SK-N-MC (cell line): ENCODE measurements around the gene ITPR2.

Experiments
- DNase-seq: peaks from one replicate; pipeline ENCODE4 v3.0.0-alpha.2; 2011; ENCODE audit warnings: low read depth, low spot score
- H3K27ac ChIP-seq: fragments of 200-600 bp; sonication (generic); 2 replicates; pipeline ENCODE4 v1.5.1; 2016; ENCODE audit warnings: mixed run types
- H3K36me3 ChIP-seq: fragments of 200-600 bp; sonication (generic); 2 replicates; pipeline ENCODE4 v1.6.1; 2017; ENCODE audit warnings: antibody characterized with exemption, low read length, mixed read lengths; ENCODE audit not compliant: insufficient read depth
- H3K4me3 ChIP-seq: fragments of 200-600 bp; sonication (generic); 2 replicates; pipeline ENCODE4 v1.5.1; 2016
- H3K9ac ChIP-seq: fragments of 200-600 bp; sonication (generic); 2 replicates; pipeline ENCODE4 v1.8.0; 2017; ENCODE audit warnings: mixed run types, mixed read lengths; ENCODE audit not compliant: insufficient read length
- H3K9me3 ChIP-seq: fragments of 200-600 bp; sonication (generic); 2 replicates; pipeline ENCODE4 v1.6.1; 2017; ENCODE audit warnings: low read depth, mild to moderate bottlenecking, antibody characterized with exemption, low read length, moderate library complexity, mixed read lengths
- EZH2 ChIP-seq: fragments of 200-600 bp; sonication (generic); IDR thresholded peaks from one replicate; pipeline ENCODE4 v1.6.1; 2017; ENCODE audit warnings: antibody characterized with exemption
- FOXP2 ChIP-seq: optimal IDR thresholded peaks from 2 replicates; pipeline ENCODE3; 2011; ENCODE audit warnings: mild to moderate bottlenecking, moderate library complexity; ENCODE audit not compliant: insufficient read depth; ENCODE audit errors: extremely low read length, control extremely low read depth
- POLR2AphosphoS5 ChIP-seq: IDR thresholded peaks from 2 replicates; pipeline ENCODE4 v1.6.1; 2012; ENCODE audit warnings: mild to moderate bottlenecking, low read depth, low read length, borderline replicate concordance

The ITPR2 gene

DNA sequence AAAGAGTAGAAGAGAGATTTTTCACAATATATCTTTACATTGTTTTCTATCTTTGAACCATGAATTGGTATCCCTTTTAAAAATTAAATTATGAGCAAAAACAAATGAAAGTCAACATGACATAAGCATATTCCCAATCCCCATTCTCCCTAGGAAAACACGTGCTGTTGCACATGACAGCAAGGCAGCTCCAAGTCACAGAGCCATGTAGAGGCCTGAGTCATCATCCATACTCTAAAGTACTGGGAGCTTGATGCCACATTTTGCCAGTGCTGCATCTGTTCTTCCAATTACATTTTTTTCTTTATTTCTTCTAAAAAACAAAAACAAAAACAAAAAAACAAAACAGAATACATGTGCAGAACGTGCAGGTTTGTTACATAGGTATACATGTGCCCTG lies 115.2 kb downstream of the ITPR2 start:
- DNase-seq, result no peak
- no peak overlapping the region for H3K9ac ChIP-seq
- H3K4me3 ChIP-seq, result no peak overlapping the region
- H3K27ac ChIP-seq, result no peak overlapping the region
- TF ChIP-seq EZH2 (no peak), POLR2AphosphoS5 (no peak), FOXP2 (no peak)
- H3K9me3 ChIP-seq, result no peaks in the 10 kb centered on the region
- no peaks in the 10 kb centered on the region for H3K36me3 ChIP-seq

DNA sequence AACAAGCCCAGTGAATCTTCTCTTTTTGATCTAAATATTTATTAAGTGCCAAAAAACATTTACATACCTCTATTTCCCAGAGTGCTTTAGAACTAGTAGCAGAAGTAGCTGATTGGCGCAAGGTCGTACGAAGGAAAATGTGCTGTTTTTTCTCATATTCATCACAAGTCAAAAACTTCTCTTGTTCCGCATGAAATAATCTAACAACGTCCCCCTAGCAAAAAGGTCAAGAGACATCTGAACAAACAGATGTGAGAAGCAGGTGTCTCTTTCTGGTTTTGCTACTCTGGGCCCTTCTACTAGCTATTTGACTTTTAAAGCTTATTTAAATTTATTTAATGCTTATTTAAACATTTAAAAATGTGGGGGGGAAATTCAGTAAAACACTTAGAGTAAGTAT lies 117.8 kb downstream of the ITPR2 start:
- no peak overlapping the region for H3K9ac ChIP-seq
- no peak overlapping the region for H3K27ac ChIP-seq
- DNase-seq, result no peak
- no peaks in the 10 kb centered on the region for H3K9me3 ChIP-seq
- H3K36me3 ChIP-seq, result no peaks in the 10 kb centered on the region
- TF ChIP-seq EZH2 (no peak), POLR2AphosphoS5 (no peak), FOXP2 (no peak)
- no peak overlapping the region for H3K4me3 ChIP-seq

DNA sequence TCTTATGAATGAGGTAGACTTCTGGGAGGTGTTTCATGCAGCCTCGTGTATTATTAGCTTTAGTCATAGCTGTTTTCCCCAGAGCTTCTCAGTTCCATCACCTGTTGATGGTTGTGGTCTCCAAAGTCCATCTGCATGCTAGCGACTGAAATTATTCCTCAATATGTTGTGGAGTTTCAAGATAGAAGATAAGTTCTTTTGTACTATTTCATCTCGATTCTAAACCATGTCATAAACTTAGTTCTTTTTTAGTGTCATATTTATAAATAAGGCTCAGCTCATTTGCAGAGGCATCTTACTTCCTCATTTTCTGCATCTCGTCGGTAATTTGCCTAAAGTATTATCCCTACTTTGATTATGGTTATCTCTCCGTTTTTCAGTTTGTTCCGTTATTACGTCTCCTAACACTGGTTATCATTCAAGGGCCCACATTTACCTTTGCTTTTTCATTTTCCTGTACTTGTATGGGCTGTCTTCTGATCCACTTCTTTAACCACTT lies 119.1 kb downstream of the ITPR2 start:
- no peak for TF ChIP-seq FOXP2
- TF ChIP-seq POLR2AphosphoS5, result no peak
- no peak for TF ChIP-seq EZH2
- no peak for DNase-seq
- Histone ChIP-seq H3K27ac (no peak overlapping the region), H3K9ac (no peak overlapping the region), H3K9me3 (no peaks in the 10 kb centered on the region), H3K4me3 (no peak overlapping the region), H3K36me3 (no peaks in the 10 kb centered on the region)

DNA sequence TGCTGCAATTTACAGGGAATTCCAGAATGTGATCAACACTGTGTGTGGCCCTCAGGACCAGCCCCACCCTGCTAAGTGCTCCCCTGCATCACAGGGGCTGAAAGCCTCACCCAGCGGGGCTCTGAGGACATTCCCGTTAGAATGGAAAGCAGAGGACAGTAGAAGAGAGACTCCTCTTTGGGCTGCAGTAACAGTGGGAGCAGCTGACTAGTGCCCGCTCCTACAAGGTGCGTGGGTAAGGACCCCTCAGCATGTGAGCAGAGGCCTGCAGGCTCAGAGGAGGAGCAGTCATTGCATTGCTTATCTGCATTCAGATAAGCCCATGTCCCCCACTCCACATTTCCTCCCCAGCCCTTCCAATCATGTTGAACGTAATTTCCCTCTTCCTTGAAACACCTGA lies 120.1 kb downstream of the ITPR2 start:
- TF ChIP-seq EZH2, result no peak
- no peak for TF ChIP-seq POLR2AphosphoS5
- no peak for TF ChIP-seq FOXP2

DNA sequence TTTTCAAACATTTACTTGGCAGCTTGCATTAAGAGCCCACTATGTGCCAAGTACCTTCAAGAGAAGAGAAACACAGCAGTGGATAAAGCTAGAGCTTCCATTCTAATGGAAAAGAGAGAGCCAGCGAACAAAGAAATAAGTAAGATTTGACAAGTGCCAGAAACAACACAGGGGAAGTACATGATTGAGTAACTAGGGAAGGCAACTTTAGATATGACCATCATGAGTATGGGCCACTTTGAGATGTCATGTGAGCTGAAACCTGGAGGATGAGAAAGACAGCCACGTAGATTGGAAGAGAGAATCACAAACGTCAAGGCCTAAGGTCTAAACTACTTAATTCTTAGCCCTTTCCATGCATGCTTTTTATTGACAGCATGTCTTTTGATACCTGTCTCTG lies 121.4 kb downstream of the ITPR2 start:
- H3K27ac ChIP-seq, result no peak overlapping the region
- H3K4me3 ChIP-seq, result no peak overlapping the region
- TF ChIP-seq FOXP2, result no peak
- TF ChIP-seq POLR2AphosphoS5, result no peak
- TF ChIP-seq EZH2, result no peak
- H3K9ac ChIP-seq, result no peak overlapping the region
- H3K36me3 ChIP-seq, result no peaks in the 10 kb centered on the region
- H3K9me3 ChIP-seq, result no peaks in the 10 kb centered on the region
- no peak for DNase-seq

More for the DNA sequence above, 120.1 kb downstream of the ITPR2 start:
- H3K36me3 ChIP-seq, result no peaks in the 10 kb centered on the region
- H3K9me3 ChIP-seq, result no peaks in the 10 kb centered on the region
- no peak overlapping the region for H3K9ac ChIP-seq
- H3K27ac ChIP-seq, result no peak overlapping the region
- no peak overlapping the region for H3K4me3 ChIP-seq
- DNase-seq, result no peak

DNA sequence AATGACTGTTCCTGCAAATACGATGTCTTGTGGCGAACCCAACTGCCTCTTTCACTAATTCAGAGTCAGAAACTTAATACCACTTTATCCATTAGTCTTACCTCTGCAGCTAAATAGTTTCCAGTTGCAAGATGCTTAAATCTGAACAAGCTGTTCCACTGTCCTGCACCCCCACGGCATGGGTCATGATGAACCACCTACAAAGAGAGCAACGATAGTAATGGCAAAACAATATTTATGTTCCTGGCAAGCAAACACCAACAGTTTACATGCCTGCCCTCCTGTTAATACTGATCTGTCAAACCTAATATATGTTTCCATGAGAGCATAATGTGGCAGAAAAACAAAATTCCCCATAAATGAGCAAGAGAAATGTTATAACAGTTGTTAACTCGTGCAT lies 121.9 kb downstream of the ITPR2 start:
- H3K4me3 ChIP-seq, result no peak overlapping the region
- no peaks in the 10 kb centered on the region for H3K36me3 ChIP-seq
- H3K9me3 ChIP-seq, result no peaks in the 10 kb centered on the region
- TF ChIP-seq EZH2 (no peak), FOXP2 (no peak), POLR2AphosphoS5 (no peak)
- no peak for DNase-seq
- H3K9ac ChIP-seq, result no peak overlapping the region
- no peak overlapping the region for H3K27ac ChIP-seq

DNA sequence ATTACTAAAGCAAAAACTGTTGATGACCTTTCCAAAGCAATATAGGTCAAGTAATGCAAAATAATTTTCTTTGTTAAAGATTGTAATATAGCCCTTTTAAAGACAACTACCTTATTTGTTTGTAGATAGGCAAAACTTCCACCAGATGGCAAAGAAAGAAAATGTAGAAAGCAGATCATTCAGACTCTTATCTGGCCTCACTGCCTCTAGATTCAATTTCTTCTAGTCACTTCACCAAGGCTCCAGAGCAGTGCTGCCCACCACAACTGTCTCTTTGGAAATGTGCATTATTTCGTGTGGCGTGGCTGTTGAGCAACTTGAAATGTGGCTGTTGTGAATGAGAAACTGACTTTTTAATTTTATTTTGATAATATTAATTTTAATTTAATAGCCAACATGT lies 127.1 kb downstream of the ITPR2 start:
- no peak overlapping the region for H3K9ac ChIP-seq
- no peak for TF ChIP-seq POLR2AphosphoS5
- no peak for TF ChIP-seq EZH2
- no peak for TF ChIP-seq FOXP2
- H3K4me3 ChIP-seq, result no peak overlapping the region
- no peaks in the 10 kb centered on the region for H3K9me3 ChIP-seq
- no peak overlapping the region for H3K27ac ChIP-seq
- H3K36me3 ChIP-seq, result no peaks in the 10 kb centered on the region
- no peak for DNase-seq

DNA sequence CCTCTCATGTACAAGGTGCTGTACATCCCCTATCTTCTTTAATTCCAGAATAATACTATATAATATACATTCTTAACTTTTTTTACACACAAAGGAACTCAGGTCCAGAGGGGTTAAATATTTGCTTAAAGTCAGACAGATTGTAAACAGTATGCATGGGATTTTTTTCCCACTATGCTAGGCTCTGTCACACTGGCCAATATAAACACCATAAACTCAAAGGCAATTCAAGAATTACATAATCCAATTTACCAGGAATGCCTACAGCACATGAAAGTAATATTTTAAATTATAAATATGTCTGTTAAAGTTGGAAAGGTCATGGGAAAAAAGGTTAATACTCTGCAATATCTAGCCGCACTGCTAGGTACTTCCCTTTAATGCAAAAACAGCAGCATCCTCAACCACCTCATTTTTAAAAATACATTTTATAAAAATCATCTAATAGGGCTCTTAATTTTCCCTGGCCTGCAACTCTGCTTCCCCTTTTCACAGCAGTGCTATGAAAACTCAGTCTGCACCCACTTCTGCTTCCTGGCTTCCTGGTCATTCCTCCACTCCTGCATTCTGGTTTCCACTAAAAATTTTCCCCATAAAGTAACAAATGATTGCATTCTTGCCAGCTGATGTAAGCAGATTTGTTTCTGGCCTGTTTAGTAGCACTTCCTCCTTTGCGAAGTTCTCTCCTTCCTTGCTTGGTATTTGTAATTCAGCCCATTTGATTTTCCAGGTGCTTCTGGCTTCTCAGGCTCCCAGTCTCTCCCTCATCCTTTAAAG lies 128.1 kb downstream of the ITPR2 start:
- no peaks in the 10 kb centered on the region for H3K36me3 ChIP-seq
- H3K9ac ChIP-seq, result no peak overlapping the region
- no peak overlapping the region for H3K4me3 ChIP-seq
- TF ChIP-seq FOXP2 (no peak), EZH2 (no peak), POLR2AphosphoS5 (no peak)
- no peak for DNase-seq
- no peaks in the 10 kb centered on the region for H3K9me3 ChIP-seq
- no peak overlapping the region for H3K27ac ChIP-seq
